Stimulated activated CD4-positive, alpha-beta T cell treated with anti-CD3 and anti-CD28 coated beads, Interleukin-4, amount 100 ng/mL, for 24 hours (primary cell): ENCODE results near the gene TAS1R3.
A peak's percentile ranks its signal among the peaks of the same experiment; 100 is the strongest.

Experiments
- DNase-seq: peaks from one replicate; pipeline ENCODE4 v3.0.0-alpha.2; 2020

Gene TAS1R3

GRCh38 chr1:1324524-1325287, 6.4 kb upstream of the TAS1R3 start, which contains the start of the genes CPTP and INTS11:
CPTP (plus strand) TSS chr1:1324802; CDS start chr1:1326911, 2,109 bp downstream.
INTS11 (minus strand) TSS chr1:1324660; CDS start chr1:1324608, 52 bp downstream.
- DNase-seq, result peak; percentile 96

- DNase-seq, result no peak
Observed at GRCh38 chr1:1325288-1326074, 5.6 kb upstream of the TAS1R3 start.

- DNase-seq, result no peak
Observed at GRCh38 chr1:1326075-1326605, 4.9 kb upstream of the TAS1R3 start.

- no peak for DNase-seq
Observed at GRCh38 chr1:1327291-1327690, 3.8 kb upstream of the TAS1R3 start.

GRCh38 chr1:1328254-1328653, 2.8 kb upstream of the TAS1R3 start:
- no peak for DNase-seq

GRCh38 chr1:1329304-1330210, 1.5 kb upstream of the TAS1R3 start:
- no peak for DNase-seq

GRCh38 chr1:1330366-1331067, 563 bp upstream of the TAS1R3 start:
- DNase-seq, result no peak

- no peak for DNase-seq
Observed at GRCh38 chr1:1332031-1332755, 1.1 kb downstream of the TAS1R3 start.

GRCh38 chr1:1332774-1333480, 1.8 kb downstream of the TAS1R3 start:
- DNase-seq, result no peak

- DNase-seq, result no peak
Observed at GRCh38 chr1:1333551-1334241, 2.6 kb downstream of the TAS1R3 start.

GRCh38 chr1:1334835-1335234, 3.8 kb downstream of the TAS1R3 start:
- no peak for DNase-seq

GRCh38 chr1:1335283-1335682, 4.2 kb downstream of the TAS1R3 start:
- no peak for DNase-seq

GRCh38 chr1:1335792-1336248, 4.7 kb downstream of the TAS1R3 start:
- no peak for DNase-seq

GRCh38 chr1:1336446-1336845, 5.4 kb downstream of the TAS1R3 start:
- DNase-seq, result no peak

GRCh38 chr1:1336931-1337792, 6.1 kb downstream of the TAS1R3 start:
- no peak for DNase-seq

GRCh38 chr1:1337793-1338147, 6.7 kb downstream of the TAS1R3 start:
- peak; percentile 31 for DNase-seq

GRCh38 chr1:1338278-1338677, 7.2 kb downstream of the TAS1R3 start:
- no peak for DNase-seq

- DNase-seq, result no peak
Observed at GRCh38 chr1:1340185-1340584, 9.1 kb downstream of the TAS1R3 start.
